K562 (cell line): ENCODE measurements around the gene SYNJ2. TPM values are rescaled to one million over a fixed set of nuclear protein-coding genes. Genes with fewer than 3 reads are reported as not detected.

Experiments
- HMG20B ChIP-seq: fragments of 250-450 bp; sonication (Bioruptor Pico); IDR thresholded peaks from 2 replicates; pipeline ENCODE4 v1.5.0; 2021; ENCODE audit warnings: mild to moderate bottlenecking
- KDM2B ChIP-seq: fragments of 250-450 bp; sonication (Bioruptor Pico); IDR thresholded peaks from 2 replicates; pipeline ENCODE4 v1.8.0; 2021; ENCODE audit warnings: mild to moderate bottlenecking, moderate library complexity
- KLF6 ChIP-seq: fragments of 250-450 bp; sonication (Bioruptor Pico); IDR thresholded peaks from 2 replicates; pipeline ENCODE4 v1.4.0; 2020; ENCODE audit warnings: mild to moderate bottlenecking, moderate library complexity, borderline replicate concordance
- L3MBTL2 ChIP-seq: fragments of 450-650 bp; IDR thresholded peaks from 2 replicates; pipeline ENCODE4 v1.6.1; 2016; ENCODE audit warnings: mild to moderate bottlenecking, moderate library complexity
- LARP7 ChIP-seq: fragments of 450-650 bp; IDR thresholded peaks from 2 replicates; pipeline ENCODE4 v1.6.1; 2016
- MEF2D ChIP-seq: conservative IDR thresholded peaks from 2 replicates; pipeline ENCODE4 v1.6.1; 2016; ENCODE audit warnings: low read depth, missing genetic modification characterization, missing compliant biosample characterization
- MYC ChIP-seq, 2 experiments: fragments of 250-450 bp in 1 of 2; sonication (Bioruptor Pico) in 1 of 2; IDR thresholded peaks; 2 replicates each; pipeline versions ENCODE4 v1.5.1 to v1.6.1; 2012 to 2021; ENCODE audit warnings: low read depth in 2 of 2, borderline replicate concordance in 1 of 2, improper control_type of control experiment in 1 of 2, low read length in 1 of 2, mild to moderate bottlenecking in 1 of 2, moderate library complexity in 1 of 2
- POLR2B ChIP-seq: fragments of 450-650 bp; IDR thresholded peaks from 2 replicates; pipeline ENCODE4 v1.6.1; 2018; ENCODE audit warnings: low read depth; ENCODE audit not compliant: partially characterized antibody
- PTTG1 ChIP-seq: fragments of 450-650 bp; IDR thresholded peaks from 2 replicates; pipeline ENCODE4 v1.6.1; 2016; ENCODE audit warnings: low read depth, mild to moderate bottlenecking, missing genetic modification characterization, missing compliant biosample characterization
- PYGO2 ChIP-seq: fragments of 450-650 bp; IDR thresholded peaks from 2 replicates; pipeline ENCODE4 v1.6.1; 2016; ENCODE audit warnings: mild to moderate bottlenecking, missing genetic modification characterization, moderate library complexity, missing compliant biosample characterization
- RBM22 ChIP-seq: fragments of 200-400 bp; formaldehyde crosslinking; IDR thresholded peaks from 2 replicates; pipeline ENCODE4 v1.6.1; 2018; ENCODE audit warnings: low read length, low read depth; ENCODE audit not compliant: poor library complexity, severe bottlenecking
- ZNF197 ChIP-seq: fragments of 200-800 bp; sonication (Bioruptor generic); IDR thresholded peaks from 2 replicates; pipeline ENCODE4 v1.6.1; 2016; ENCODE audit warnings: low read depth, missing genetic modification characterization, missing compliant biosample characterization
- ZNF263 ChIP-seq: sonication (generic); formaldehyde crosslinking; IDR thresholded peaks from 2 replicates; pipeline ENCODE4 v1.8.0; 2022; ENCODE audit warnings: mild to moderate bottlenecking, missing genetic modification reagents, borderline replicate concordance
- ZNF75A ChIP-seq: fragments of 450-650 bp; formaldehyde crosslinking; IDR thresholded peaks from 2 replicates; pipeline ENCODE4 v1.4.0; 2020; ENCODE audit warnings: mild to moderate bottlenecking
- polyA plus RNA-seq, 8 experiments: library from polyadenylated mRNA; depleted of rRNA in 4 of 8; stranded (reverse) in 5 of 8; unstranded in 3 of 8; fragments of >200 nt; fragmentation: Nextera tagmentation in 2 of 8; fragmentation: Illumina TruSeq in 1 of 8; extraction: Ambion mirVana in 2 of 8; extraction: Trizol in 1 of 8; gene quantifications; 2 replicates each; pipeline versions ENCODE4 v1.2.1 to v1.2.3, GENCODE V29; 2011 to 2014; ENCODE audit warnings: inconsistent platforms in 1 of 8, missing spikeins in 1 of 8
- total RNA-seq, 7 experiments: library from RNA; depleted of rRNA in 6 of 7; stranded (reverse); fragments of >200 nt in 6 of 7; fragmentation: Illumina TruSeq in 2 of 7; extraction: Trizol in 2 of 7; gene quantifications; 2 replicates each; pipeline versions ENCODE4 v1.2.1 to v1.2.3, GENCODE V29; 2011 to 2021; ENCODE audit warnings: low replicate concordance in 1 of 7
- TF ChIP-seq, protein P1 (sequence below), 3 experiments: fragments of 200-800 bp in 1 of 3; fragments of 250-450 bp in 1 of 3; fragments of 450-650 bp in 1 of 3; sonication (Bioruptor Pico) in 1 of 3; sonication (Bioruptor generic) in 1 of 3; formaldehyde crosslinking in 1 of 3; IDR thresholded peaks; 2 replicates each; pipeline versions ENCODE4 v1.6.1 to v1.8.0; 2016 to 2022; ENCODE audit warnings: mild to moderate bottlenecking in 2 of 3, missing genetic modification characterization in 2 of 3, missing compliant biosample characterization in 1 of 3, moderate library complexity in 1 of 3
- TF ChIP-seq, protein P2 (sequence below): IDR thresholded peaks from 3 replicates; pipeline ENCODE4 v1.6.1; 2011; ENCODE audit warnings: borderline replicate concordance, mild to moderate bottlenecking; ENCODE audit not compliant: insufficient read length, insufficient read depth
- TF ChIP-seq, protein P3 (sequence below): sonication (generic); formaldehyde crosslinking; IDR thresholded peaks from 2 replicates; pipeline ENCODE4 v1.8.1; 2023; ENCODE audit warnings: mild to moderate bottlenecking, missing genetic modification reagents
- TF ChIP-seq, protein P4 (sequence below): IDR thresholded peaks from 2 replicates; pipeline ENCODE4 v1.6.1; 2016; ENCODE audit warnings: missing genetic modification characterization, missing compliant biosample characterization

The SYNJ2 gene
- total and polyA plus RNA-seq, 9 of the 15 experiments (the other 6 are each of a cell fraction or from before 2014, with no cell fraction given), result 3.0 to 27.7 (median 17.8) TPM

DNA sequence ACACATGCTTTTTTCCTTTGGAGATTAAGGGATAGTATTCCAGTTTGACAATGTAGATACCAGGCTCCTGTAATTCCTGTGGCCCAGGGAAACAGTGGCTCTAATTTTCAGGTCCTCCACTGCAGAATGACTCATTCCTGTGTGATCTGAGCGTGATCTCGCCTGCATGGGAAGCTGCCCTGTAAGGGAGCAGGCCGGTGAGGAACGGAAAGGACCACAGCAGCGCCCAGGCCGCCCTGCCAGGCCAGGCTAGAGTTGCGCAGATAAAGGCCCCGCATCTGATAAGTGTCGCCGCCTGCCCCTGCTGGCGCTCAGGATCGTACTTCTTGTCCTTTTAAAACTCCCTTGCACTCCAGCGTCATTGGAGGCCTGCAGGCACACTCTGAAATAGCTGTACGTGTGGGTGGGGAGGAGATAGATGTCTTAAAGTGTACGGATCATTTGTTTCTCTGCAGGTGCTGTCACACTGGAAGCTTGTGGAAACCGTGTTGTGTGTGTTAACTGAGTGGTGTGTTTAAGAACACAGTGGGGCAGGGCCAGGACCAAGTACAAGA, 60.7 kb downstream of the SYNJ2 start (continued):
- TF ChIP-seq, protein P1, sequence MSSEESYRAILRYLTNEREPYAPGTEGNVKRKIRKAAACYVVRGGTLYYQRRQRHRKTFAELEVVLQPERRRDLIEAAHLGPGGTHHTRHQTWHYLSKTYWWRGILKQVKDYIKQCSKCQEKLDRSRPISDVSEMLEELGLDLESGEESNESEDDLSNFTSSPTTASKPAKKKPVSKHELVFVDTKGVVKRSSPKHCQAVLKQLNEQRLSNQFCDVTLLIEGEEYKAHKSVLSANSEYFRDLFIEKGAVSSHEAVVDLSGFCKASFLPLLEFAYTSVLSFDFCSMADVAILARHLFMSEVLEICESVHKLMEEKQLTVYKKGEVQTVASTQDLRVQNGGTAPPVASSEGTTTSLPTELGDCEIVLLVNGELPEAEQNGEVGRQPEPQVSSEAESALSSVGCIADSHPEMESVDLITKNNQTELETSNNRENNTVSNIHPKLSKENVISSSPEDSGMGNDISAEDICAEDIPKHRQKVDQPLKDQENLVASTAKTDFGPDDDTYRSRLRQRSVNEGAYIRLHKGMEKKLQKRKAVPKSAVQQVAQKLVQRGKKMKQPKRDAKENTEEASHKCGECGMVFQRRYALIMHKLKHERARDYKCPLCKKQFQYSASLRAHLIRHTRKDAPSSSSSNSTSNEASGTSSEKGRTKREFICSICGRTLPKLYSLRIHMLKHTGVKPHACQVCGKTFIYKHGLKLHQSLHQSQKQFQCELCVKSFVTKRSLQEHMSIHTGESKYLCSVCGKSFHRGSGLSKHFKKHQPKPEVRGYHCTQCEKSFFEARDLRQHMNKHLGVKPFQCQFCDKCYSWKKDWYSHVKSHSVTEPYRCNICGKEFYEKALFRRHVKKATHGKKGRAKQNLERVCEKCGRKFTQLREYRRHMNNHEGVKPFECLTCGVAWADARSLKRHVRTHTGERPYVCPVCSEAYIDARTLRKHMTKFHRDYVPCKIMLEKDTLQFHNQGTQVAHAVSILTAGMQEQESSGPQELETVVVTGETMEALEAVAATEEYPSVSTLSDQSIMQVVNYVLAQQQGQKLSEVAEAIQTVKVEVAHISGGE (CRISPR knock-in tag; IDR thresholded peaks at IDR 0.05), result peak in 1 of 3 experiments; percentile 49; a peak in 2 of 6 replicates
- peak; percentile 39; the same call in 1 of the 2 replicates for TF ChIP-seq MEF2D
- TF ChIP-seq LARP7, result no peak
- TF ChIP-seq ZNF263 (CRISPR knock-in tag), result peak; percentile 60; the same call in 1 of the 2 replicates
- TF ChIP-seq MYC (IDR thresholded peaks at IDR 0.05; ENCODE audit: low read depth, low read length), result 0 out of 2 replicates have a peak, but pooled peaks have one; percentile 30
- TF ChIP-seq MYC (CRISPR knock-in tag; IDR thresholded peaks at IDR 0.05; ENCODE audit: borderline replicate concordance, low read depth), result no peak
- TF ChIP-seq KDM2B (CRISPR knock-in tag), result no peak
- TF ChIP-seq, protein P2, sequence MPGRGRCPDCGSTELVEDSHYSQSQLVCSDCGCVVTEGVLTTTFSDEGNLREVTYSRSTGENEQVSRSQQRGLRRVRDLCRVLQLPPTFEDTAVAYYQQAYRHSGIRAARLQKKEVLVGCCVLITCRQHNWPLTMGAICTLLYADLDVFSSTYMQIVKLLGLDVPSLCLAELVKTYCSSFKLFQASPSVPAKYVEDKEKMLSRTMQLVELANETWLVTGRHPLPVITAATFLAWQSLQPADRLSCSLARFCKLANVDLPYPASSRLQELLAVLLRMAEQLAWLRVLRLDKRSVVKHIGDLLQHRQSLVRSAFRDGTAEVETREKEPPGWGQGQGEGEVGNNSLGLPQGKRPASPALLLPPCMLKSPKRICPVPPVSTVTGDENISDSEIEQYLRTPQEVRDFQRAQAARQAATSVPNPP, result no peak
- TF ChIP-seq KLF6 (CRISPR knock-in tag), result peak; percentile 70; the same call in 1 of the 2 replicates
- TF ChIP-seq RBM22, result no peak
- TF ChIP-seq L3MBTL2, result peak; percentile 75
- TF ChIP-seq, protein P3, sequence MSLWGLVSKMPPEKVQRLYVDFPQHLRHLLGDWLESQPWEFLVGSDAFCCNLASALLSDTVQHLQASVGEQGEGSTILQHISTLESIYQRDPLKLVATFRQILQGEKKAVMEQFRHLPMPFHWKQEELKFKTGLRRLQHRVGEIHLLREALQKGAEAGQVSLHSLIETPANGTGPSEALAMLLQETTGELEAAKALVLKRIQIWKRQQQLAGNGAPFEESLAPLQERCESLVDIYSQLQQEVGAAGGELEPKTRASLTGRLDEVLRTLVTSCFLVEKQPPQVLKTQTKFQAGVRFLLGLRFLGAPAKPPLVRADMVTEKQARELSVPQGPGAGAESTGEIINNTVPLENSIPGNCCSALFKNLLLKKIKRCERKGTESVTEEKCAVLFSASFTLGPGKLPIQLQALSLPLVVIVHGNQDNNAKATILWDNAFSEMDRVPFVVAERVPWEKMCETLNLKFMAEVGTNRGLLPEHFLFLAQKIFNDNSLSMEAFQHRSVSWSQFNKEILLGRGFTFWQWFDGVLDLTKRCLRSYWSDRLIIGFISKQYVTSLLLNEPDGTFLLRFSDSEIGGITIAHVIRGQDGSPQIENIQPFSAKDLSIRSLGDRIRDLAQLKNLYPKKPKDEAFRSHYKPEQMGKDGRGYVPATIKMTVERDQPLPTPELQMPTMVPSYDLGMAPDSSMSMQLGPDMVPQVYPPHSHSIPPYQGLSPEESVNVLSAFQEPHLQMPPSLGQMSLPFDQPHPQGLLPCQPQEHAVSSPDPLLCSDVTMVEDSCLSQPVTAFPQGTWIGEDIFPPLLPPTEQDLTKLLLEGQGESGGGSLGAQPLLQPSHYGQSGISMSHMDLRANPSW (CRISPR knock-in tag), result no peak; the same call in 1 of the 2 replicates
- TF ChIP-seq PTTG1 (tag), result no peak
- TF ChIP-seq, protein P4, sequence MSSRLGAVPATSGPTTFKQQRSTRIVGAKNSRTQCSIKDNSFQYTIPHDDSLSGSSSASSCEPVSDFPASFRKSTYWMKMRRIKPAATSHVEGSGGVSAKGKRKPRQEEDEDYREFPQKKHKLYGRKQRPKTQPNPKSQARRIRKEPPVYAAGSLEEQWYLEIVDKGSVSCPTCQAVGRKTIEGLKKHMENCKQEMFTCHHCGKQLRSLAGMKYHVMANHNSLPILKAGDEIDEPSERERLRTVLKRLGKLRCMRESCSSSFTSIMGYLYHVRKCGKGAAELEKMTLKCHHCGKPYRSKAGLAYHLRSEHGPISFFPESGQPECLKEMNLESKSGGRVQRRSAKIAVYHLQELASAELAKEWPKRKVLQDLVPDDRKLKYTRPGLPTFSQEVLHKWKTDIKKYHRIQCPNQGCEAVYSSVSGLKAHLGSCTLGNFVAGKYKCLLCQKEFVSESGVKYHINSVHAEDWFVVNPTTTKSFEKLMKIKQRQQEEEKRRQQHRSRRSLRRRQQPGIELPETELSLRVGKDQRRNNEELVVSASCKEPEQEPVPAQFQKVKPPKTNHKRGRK (tag), result no peak
- peak; percentile 67; the same call in 1 of the 2 replicates for TF ChIP-seq ZNF197 (CRISPR knock-in tag)
- no peak for TF ChIP-seq POLR2B
- TF ChIP-seq ZNF75A (CRISPR knock-in tag), result no peak
- TF ChIP-seq PYGO2 (tag), result no peak
- TF ChIP-seq HMG20B (CRISPR knock-in tag), result no peak
